OCI-LY3 (cell line): ENCODE results near the gene BTF3L4.

Experiments used
- EZH2phosphoT487 ChIP-seq: fragments of 200-600 bp; shearing (Covaris generic); IDR thresholded peaks from 2 replicates; pipeline ENCODE4 v1.6.1; 2018; ENCODE audit warnings: antibody characterized with exemption, mixed run types, low read depth
- TF ChIP-seq, protein P1 (sequence below): fragments of 200-600, 300-600 bp; sonication (generic); IDR thresholded peaks from 2 replicates; pipeline ENCODE4 v1.5.1; 2014; ENCODE audit warnings: antibody characterized with exemption, low read length, low read depth

DNA sequence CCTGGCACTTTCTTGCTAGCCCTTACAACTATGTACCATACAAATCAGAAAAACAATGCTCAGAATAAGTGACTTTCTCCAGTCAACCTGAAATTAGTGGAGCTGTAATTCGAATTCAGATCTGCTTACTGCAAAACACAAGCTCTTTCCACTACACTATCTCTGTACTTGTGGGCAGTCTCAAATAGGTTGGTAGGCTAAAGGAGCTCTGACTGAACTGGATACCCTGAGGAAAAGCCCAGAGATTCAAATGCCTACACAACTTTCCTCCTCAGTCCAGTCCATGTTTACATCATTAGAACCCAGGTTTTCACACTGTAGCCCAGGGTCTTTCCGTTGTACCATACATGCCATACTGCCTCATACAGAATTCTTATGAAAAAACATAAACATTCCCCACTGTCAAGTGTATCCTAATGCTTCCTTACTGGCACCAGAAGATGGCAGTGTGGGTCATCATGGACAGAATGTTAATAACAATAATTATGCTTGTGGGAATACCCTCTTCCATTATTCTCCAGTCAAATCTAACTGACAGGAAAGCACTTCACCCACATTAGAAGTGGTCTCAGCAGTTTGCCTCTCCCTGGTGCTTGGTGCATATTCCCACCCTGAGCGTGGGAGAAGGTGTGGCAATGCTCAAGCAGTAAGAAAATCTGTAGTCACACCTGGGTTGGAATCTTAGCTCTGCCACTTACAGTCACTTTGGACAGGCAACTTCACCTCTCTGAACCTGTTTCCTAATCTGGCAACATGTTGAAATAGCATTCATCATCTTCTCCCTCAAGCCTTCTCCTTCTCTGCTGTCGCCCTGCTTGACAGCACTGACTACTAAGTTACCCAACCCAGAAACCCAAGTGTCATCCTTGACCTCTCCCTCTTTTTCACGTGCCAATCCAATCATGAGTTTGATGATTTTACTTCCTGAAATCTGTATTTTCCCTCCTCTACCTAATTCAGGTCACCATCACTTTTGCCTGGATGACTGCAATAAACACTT, 71.4 kb downstream of the BTF3L4 start:
- TF ChIP-seq, protein P1, sequence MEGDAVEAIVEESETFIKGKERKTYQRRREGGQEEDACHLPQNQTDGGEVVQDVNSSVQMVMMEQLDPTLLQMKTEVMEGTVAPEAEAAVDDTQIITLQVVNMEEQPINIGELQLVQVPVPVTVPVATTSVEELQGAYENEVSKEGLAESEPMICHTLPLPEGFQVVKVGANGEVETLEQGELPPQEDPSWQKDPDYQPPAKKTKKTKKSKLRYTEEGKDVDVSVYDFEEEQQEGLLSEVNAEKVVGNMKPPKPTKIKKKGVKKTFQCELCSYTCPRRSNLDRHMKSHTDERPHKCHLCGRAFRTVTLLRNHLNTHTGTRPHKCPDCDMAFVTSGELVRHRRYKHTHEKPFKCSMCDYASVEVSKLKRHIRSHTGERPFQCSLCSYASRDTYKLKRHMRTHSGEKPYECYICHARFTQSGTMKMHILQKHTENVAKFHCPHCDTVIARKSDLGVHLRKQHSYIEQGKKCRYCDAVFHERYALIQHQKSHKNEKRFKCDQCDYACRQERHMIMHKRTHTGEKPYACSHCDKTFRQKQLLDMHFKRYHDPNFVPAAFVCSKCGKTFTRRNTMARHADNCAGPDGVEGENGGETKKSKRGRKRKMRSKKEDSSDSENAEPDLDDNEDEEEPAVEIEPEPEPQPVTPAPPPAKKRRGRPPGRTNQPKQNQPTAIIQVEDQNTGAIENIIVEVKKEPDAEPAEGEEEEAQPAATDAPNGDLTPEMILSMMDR, result peak; percentile 72
- no peak for TF ChIP-seq EZH2phosphoT487
